GM18858 (cell line): Measurements from ENCODE around the gene SETBP1.

Source experiments
- ATAC-seq: cut with Tn5 transposase; IDR thresholded peaks from one replicate; pipeline ENCODE4 v1.9.1; 2021; ENCODE audit not compliant: unreplicated experiment

Gene SETBP1

GRCh38 chr18:44730803-44731529 is 50.3 kb downstream of the SETBP1 start:
- no peak for ATAC-seq

- ATAC-seq: peak; percentile 63
Observed at GRCh38 chr18:44731530-44732237, 51.0 kb downstream of the SETBP1 start.

GRCh38 chr18:44732238-44732563 is 51.5 kb downstream of the SETBP1 start:
- ATAC-seq: no peak

- ATAC-seq: no peak
Observed at GRCh38 chr18:44732599-44732998, 51.9 kb downstream of the SETBP1 start.

GRCh38 chr18:44733069-44733753 is 52.5 kb downstream of the SETBP1 start:
- ATAC-seq: no peak

GRCh38 chr18:44733754-44734465 is 53.2 kb downstream of the SETBP1 start:
- no peak for ATAC-seq

GRCh38 chr18:44735096-44735495 is 54.4 kb downstream of the SETBP1 start:
- no peak for ATAC-seq

- no peak for ATAC-seq
Observed at GRCh38 chr18:44736664-44737380, 56.1 kb downstream of the SETBP1 start.

GRCh38 chr18:44737623-44738022 is 56.9 kb downstream of the SETBP1 start:
- ATAC-seq: no peak

GRCh38 chr18:44740000-44740399 is 59.3 kb downstream of the SETBP1 start:
- ATAC-seq: no peak

- ATAC-seq: no peak
Observed at GRCh38 chr18:44741085-44741484, 60.4 kb downstream of the SETBP1 start.

GRCh38 chr18:44741511-44741910 is 60.8 kb downstream of the SETBP1 start:
- ATAC-seq: no peak

- ATAC-seq: no peak
Observed at GRCh38 chr18:44742126-44742525, 61.4 kb downstream of the SETBP1 start.

- no peak for ATAC-seq
Observed at GRCh38 chr18:44742718-44743311, 62.1 kb downstream of the SETBP1 start.

- no peak for ATAC-seq
Observed at GRCh38 chr18:44743631-44744030, 62.9 kb downstream of the SETBP1 start.

- ATAC-seq: no peak
Observed at GRCh38 chr18:44744161-44745121, 63.8 kb downstream of the SETBP1 start.

- no peak for ATAC-seq
Observed at GRCh38 chr18:44747157-44747556, 66.5 kb downstream of the SETBP1 start.

- no peak for ATAC-seq
Observed at GRCh38 chr18:44748582-44748981, 67.9 kb downstream of the SETBP1 start.

GRCh38 chr18:44750774-44751173 is 70.1 kb downstream of the SETBP1 start:
- ATAC-seq: no peak
